SH-SY5Y (cell line): Measurements from ENCODE around the gene SSNA1.

Source experiments
- GATA2 ChIP-seq: IDR thresholded peaks from 2 replicates; pipeline ENCODE4 v1.6.1; 2011; ENCODE audit warnings: mild to moderate bottlenecking, low read depth, low read length
- GATA3 ChIP-seq: IDR thresholded peaks from 2 replicates; pipeline ENCODE4 v1.6.1; 2011; ENCODE audit warnings: low read depth, mild to moderate bottlenecking, low read length, moderate library complexity

DNA sequence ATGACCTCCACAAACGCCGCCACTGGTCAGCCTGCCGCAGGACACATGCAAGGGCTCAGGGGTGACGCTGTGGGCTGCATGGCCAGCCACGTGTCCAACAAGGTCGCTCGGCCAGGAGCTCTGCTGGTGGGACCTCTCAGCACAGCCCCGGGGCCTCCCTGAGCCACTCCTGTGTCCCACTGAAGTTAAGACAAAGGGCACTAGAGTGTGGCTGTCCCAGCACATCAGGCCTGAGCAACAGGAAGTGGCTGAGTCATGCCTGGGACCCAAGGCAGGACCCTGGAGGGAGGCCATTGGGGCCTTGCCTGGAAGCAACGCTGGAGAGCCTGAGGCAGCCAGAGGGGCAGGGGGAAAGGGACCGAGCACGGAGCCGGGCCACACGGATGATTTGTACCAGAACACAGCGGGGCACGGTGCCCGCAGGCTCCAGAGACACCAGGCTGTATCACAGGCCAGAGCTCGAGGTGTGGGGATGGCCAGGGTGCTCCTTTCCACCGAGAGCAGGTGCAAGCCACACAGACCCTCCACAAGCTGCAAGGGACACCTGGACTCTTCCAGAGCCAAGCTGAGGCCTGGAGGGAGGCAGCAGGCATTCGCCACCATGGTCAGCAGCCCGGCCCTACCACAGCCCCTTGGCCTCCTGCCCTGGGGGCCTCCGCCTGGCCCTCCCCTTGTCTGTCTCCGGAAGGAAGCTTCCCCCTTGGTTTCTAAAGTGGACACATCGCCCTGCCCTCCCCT is 10.1 kb upstream of the SSNA1 start:
- no peak for TF ChIP-seq GATA2
- TF ChIP-seq GATA3 = no peak
